Sigmoid colon (tissue), 7 donors: ENCODE data around the gene UCP1. TPM values are rescaled to one million over a fixed set of nuclear protein-coding genes. Genes with fewer than 3 reads are reported as not detected.

Experiments
- DNase-seq: peaks from one replicate; pipeline ENCODE4 v3.0.0-alpha.2; 2019
- H3K27ac ChIP-seq, 4 donors: fragments of 200-600 bp; sonication (generic); one replicate each; pipeline ENCODE4 v1.5.1; 2016 to 2019; ENCODE audit warnings: mild to moderate bottlenecking in 1 of 4
- H3K27me3 ChIP-seq, 3 donors: fragments of 200-600 bp; sonication (generic); one replicate each; pipeline ENCODE4 v1.5.1; 2019; ENCODE audit warnings: mild to moderate bottlenecking in 1 of 3
- H3K36me3 ChIP-seq, 4 donors: fragments of 200-600 bp; sonication (generic); one replicate each; pipeline ENCODE4 v1.5.1; 2016 to 2019
- H3K4me1 ChIP-seq, 4 donors: fragments of 200-600 bp; sonication (generic); one replicate each; pipeline ENCODE4 v1.5.1; 2017 to 2019
- H3K4me3 ChIP-seq, 4 donors: fragments of 200-600 bp; sonication (generic); one replicate each; pipeline ENCODE4 v1.5.1; 2017 to 2019; ENCODE audit warnings: mild to moderate bottlenecking in 2 of 4, moderate library complexity in 1 of 4
- H3K9me3 ChIP-seq, 4 donors: fragments of 200-600 bp in 3 of 4; sonication (generic) in 3 of 4; one replicate each; pipeline versions ENCODE4 v1.5.1 to v1.6.1; 2013 to 2019
- CTCF ChIP-seq, 4 experiments: fragments of 450-650 bp in 3 of 4; fragments of 200-600 bp in 1 of 4; IDR thresholded peaks; one replicate each; pipeline ENCODE4 v1.5.1; 2016 to 2019; ENCODE audit warnings: antibody characterized with exemption in 4 of 4, mild to moderate bottlenecking in 3 of 4, moderate library complexity in 2 of 4
- EP300 ChIP-seq, 4 donors: sonication (generic); formaldehyde crosslinking; IDR thresholded peaks; one replicate each; pipeline ENCODE4 v1.6.1; 2017; ENCODE audit warnings: antibody characterized with exemption in 4 of 4
- POLR2A ChIP-seq, 2 donors: fragments of 450-650 bp; IDR thresholded peaks; one replicate each; pipeline ENCODE4 v1.6.1; 2016; ENCODE audit warnings: antibody characterized with exemption in 2 of 2, mild to moderate bottlenecking in 2 of 2, moderate library complexity in 2 of 2
- POLR2AphosphoS5 ChIP-seq, 4 donors: sonication (generic); formaldehyde crosslinking; IDR thresholded peaks; one replicate each; pipeline ENCODE4 v1.6.1; 2017; ENCODE audit warnings: antibody characterized with exemption in 4 of 4
- WGBS, 2 donors: extraction: QIAGEN DNeasy Blood & Tissue Kit; methylation state at CpG; one replicate each; pipeline ENCODE4 v1.1.7; 2013; 5-methylcytosine and 5-hydroxymethylcytosine counted together
- intact Hi-C: fragments of 100-400 bp; cut with DNase I; formaldehyde crosslinking; loops from one replicate; pipeline ENCODE4 v1.15.1; 2023
- polyA plus RNA-seq, 3 donors: library from polyadenylated mRNA; stranded (reverse); fragments of 200-250 nt; gene quantifications; one replicate each; pipeline ENCODE4 v1.2.3, GENCODE V29; 2013
- total RNA-seq, 4 donors: library from RNA; depleted of rRNA; stranded (reverse); fragments of >200 nt; gene quantifications; one replicate each; pipeline ENCODE4 v1.1.0, GENCODE V29; 2016
- donor health status: healthy with polysubstance abuse.
- donor health status: Bipolar disorder and iron deficiency.
- donor health status: healthy.

The UCP1 gene
- total and polyA plus RNA-seq, 7 donors, result not detected

GRCh38 chr4:140581078-140581477 is 12.3 kb upstream of the UCP1 start:
- 52 to 84% methylated on average over 3 of the region's 3 CpGs for WGBS, 2 donors

GRCh38 chr4:140579278-140579677 is 10.5 kb upstream of the UCP1 start:
- Histone ChIP-seq H3K36me3 (no peaks in the 10 kb centered on the region), H3K27ac (no peak overlapping the region), H3K4me1 (no peaks in the 10 kb centered on the region), H3K27me3 (peaks cover 7 to 41% (median 8%) of the 10 kb centered on the region in 3 donors), H3K9me3 (no peaks in the 10 kb centered on the region), H3K4me3 (no peak overlapping the region)
- no peak for DNase-seq
- TF ChIP-seq POLR2A (IDR thresholded peaks at IDR 0.05), result no peak
- no peak for TF ChIP-seq EP300 (IDR thresholded peaks at IDR 0.05)
- no peak for TF ChIP-seq POLR2AphosphoS5 (IDR thresholded peaks at IDR 0.05)
- TF ChIP-seq CTCF (IDR thresholded peaks at IDR 0.05), result no peak
- 12 to 34% methylated on average over 27 of the region's 27 CpGs for WGBS, 2 donors
- intact Hi-C loops, result no loop called here

More at GRCh38 chr4:140581078-140581477, 12.3 kb upstream of the UCP1 start:
- no peak overlapping the region for H3K4me3 ChIP-seq
- DNase-seq, result no peak
- H3K4me1 ChIP-seq, result no peaks in the 10 kb centered on the region
- H3K9me3 ChIP-seq, result no peaks in the 10 kb centered on the region
- intact Hi-C loops, result no loop called here
- no peaks in the 10 kb centered on the region for H3K36me3 ChIP-seq
- TF ChIP-seq CTCF (IDR thresholded peaks at IDR 0.05), result no peak
- TF ChIP-seq POLR2AphosphoS5 (IDR thresholded peaks at IDR 0.05), result no peak
- no peak for TF ChIP-seq POLR2A (IDR thresholded peaks at IDR 0.05)
- no peak for TF ChIP-seq EP300 (IDR thresholded peaks at IDR 0.05)
- no peak overlapping the region for H3K27ac ChIP-seq
- peaks cover 7 to 41% (median 8%) of the 10 kb centered on the region in 3 donors for H3K27me3 ChIP-seq

GRCh38 chr4:140575489-140575888 is 6.7 kb upstream of the UCP1 start:
- no peaks in the 10 kb centered on the region for H3K9me3 ChIP-seq
- no peak overlapping the region for H3K4me3 ChIP-seq
- H3K27ac ChIP-seq, result no peak overlapping the region
- intact Hi-C loops, result no loop called here
- TF ChIP-seq CTCF (IDR thresholded peaks at IDR 0.05), result no peak
- no peak for TF ChIP-seq EP300 (IDR thresholded peaks at IDR 0.05)
- no peak for TF ChIP-seq POLR2A (IDR thresholded peaks at IDR 0.05)
- no peak for TF ChIP-seq POLR2AphosphoS5 (IDR thresholded peaks at IDR 0.05)
- no peak for DNase-seq
- peaks cover 7 to 48% (median 13%) of the 10 kb centered on the region in 3 donors for H3K27me3 ChIP-seq
- 74% methylated on average over 4 of the region's 4 CpGs for WGBS, 2 donors
- no peaks in the 10 kb centered on the region for H3K36me3 ChIP-seq
- no peaks in the 10 kb centered on the region for H3K4me1 ChIP-seq

- peaks cover 12 to 54% (median 33%) of the 10 kb centered on the region in 3 donors for H3K27me3 ChIP-seq
- no peaks in the 10 kb centered on the region for H3K9me3 ChIP-seq
- TF ChIP-seq POLR2A (IDR thresholded peaks at IDR 0.05) (no peak), CTCF (IDR thresholded peaks at IDR 0.05) (no peak), POLR2AphosphoS5 (IDR thresholded peaks at IDR 0.05) (no peak), EP300 (IDR thresholded peaks at IDR 0.05) (no peak)
- peaks cover 0 to 18% (median 8%) of the 10 kb centered on the region in 4 donors for H3K4me1 ChIP-seq
- 82 to 83% methylated on average over 2 of the region's 2 CpGs for WGBS, 2 donors
- no peak overlapping the region for H3K27ac ChIP-seq
- DNase-seq, result no peak
- intact Hi-C loops, result no loop called here
- no peaks in the 10 kb centered on the region for H3K36me3 ChIP-seq
- H3K4me3 ChIP-seq, result no peak overlapping the region
These were observed 2.9 kb upstream of the UCP1 start for GRCh38 chr4:140571620-140572019.

- intact Hi-C loops, result no loop called here
- H3K36me3 ChIP-seq, result no peaks in the 10 kb centered on the region
- peak overlapping the region; percentile 26 to 56 (median 47) for H3K4me3 ChIP-seq
- DNase-seq, result no peak
- TF ChIP-seq EP300 (IDR thresholded peaks at IDR 0.05) (no peak), POLR2AphosphoS5 (IDR thresholded peaks at IDR 0.05) (no peak), CTCF (IDR thresholded peaks at IDR 0.05) (no peak), POLR2A (IDR thresholded peaks at IDR 0.05) (no peak)
- WGBS, 2 donors, result 43 to 49% methylated on average over 7 of the region's 7 CpGs
- no peaks in the 10 kb centered on the region for H3K9me3 ChIP-seq
- H3K4me1 ChIP-seq, result peaks cover 0 to 18% (median 8%) of the 10 kb centered on the region in 4 donors
- no peak overlapping the region for H3K27ac ChIP-seq
- H3K27me3 ChIP-seq, result peaks cover 12 to 52% (median 33%) of the 10 kb centered on the region in 3 donors
These were observed 512 bp upstream of the UCP1 start for GRCh38 chr4:140569307-140569638.
